ENCODE measurements around the gene ST6GALNAC2. TPM values are rescaled to one million over a fixed set of nuclear protein-coding genes. Genes with fewer than 3 reads are reported as not detected.
A peak's percentile ranks its signal among the peaks of the same experiment; 100 is the strongest.
"Not testable (repeated sequence)": the region's sequence is repeated elsewhere in the genome, so short reads cannot be mapped to it uniquely, and the experiment has no call there.

The ST6GALNAC2 gene
- total RNA-seq, 2 donors from 2014 or later, result 6.9 to 10.1 TPM

- intact Hi-C loops (cut with DNase I), result no loop called here
- 25% methylated on average over 18 of the region's 18 CpGs for WGBS, 2 donors
These were observed 37.8 kb upstream of the ST6GALNAC2 start for GRCh38 chr17:76623271-76624146.

DNA sequence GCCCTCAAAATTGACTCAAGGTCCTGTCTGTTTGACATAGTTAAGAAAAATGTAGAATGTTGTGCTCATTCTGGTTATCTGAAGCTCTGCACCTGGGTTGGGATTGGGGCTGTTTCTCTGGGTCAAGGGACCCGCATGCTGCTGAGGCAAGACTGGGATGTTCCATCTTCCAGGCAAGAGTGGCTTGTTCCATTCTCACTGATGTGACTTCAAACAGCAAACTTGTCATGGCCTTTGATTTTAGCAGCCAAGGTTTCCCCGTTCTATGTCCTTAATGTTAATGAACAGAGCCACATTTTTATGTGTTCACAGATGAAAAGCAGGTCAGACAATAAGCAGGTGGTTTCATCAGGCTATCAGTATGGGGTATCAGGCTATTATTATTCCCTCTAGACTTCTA lies 32.2 kb upstream of the ST6GALNAC2 start:
- DNase-seq, result no peak
- ATAC-seq, result no peak
- H3K27me3 ChIP-seq, result no peaks in the 10 kb centered on the region
- 75 to 81% methylated on average over 2 of the region's 2 CpGs for WGBS, 2 donors
- H3K36me3 ChIP-seq (replicated peaks in 1 of 2; ENCODE audit: insufficient read depth in 1 of 2, low read depth in 2 of 2), result no peaks in the 10 kb centered on the region
- no peak overlapping the region for H3K27ac ChIP-seq
- H3K4me3 ChIP-seq, result no peak overlapping the region
- intact Hi-C loops (cut with DNase I), result no loop called here
- H3K4me1 ChIP-seq, result no peaks in the 10 kb centered on the region
- no peaks in the 10 kb centered on the region for H3K9me3 ChIP-seq
- TF ChIP-seq CTCF (IDR thresholded peaks at IDR 0.05) (no peak), POLR2A (IDR thresholded peaks at IDR 0.05) (no peak)

More at GRCh38 chr17:76623271-76624146, 37.8 kb upstream of the ST6GALNAC2 start:
- H3K27me3 ChIP-seq, result no peaks in the 10 kb centered on the region
- peaks cover 3% of the 10 kb centered on the region for H3K4me1 ChIP-seq
- DNase-seq (peak; percentile 72 to 82 (median 76)), ATAC-seq (peak; percentile 93)
- H3K4me3 ChIP-seq, result no peak overlapping the region
- H3K36me3 ChIP-seq (replicated peaks in 1 of 2; ENCODE audit: insufficient read depth in 1 of 2, low read depth in 2 of 2), result no peaks in the 10 kb centered on the region
- no peaks in the 10 kb centered on the region for H3K9me3 ChIP-seq
- H3K27ac ChIP-seq, result peak overlapping the region in 1 of 4 donors; percentile 34
- TF ChIP-seq CTCF (IDR thresholded peaks at IDR 0.05) (peak; percentile 78 to 95 (median 88)), POLR2A (IDR thresholded peaks at IDR 0.05) (no peak)

- H3K4me3 ChIP-seq, result no peak overlapping the region
- H3K4me1 ChIP-seq, result no peaks in the 10 kb centered on the region
- TF ChIP-seq POLR2A (IDR thresholded peaks at IDR 0.05) (no peak), CTCF (IDR thresholded peaks at IDR 0.05) (no peak)
- H3K27ac ChIP-seq, result no peak overlapping the region
- DNase-seq (no peak), ATAC-seq (no peak)
- WGBS, 2 donors, result 91 to 93% methylated on average over 20 of the region's 28 CpGs
- H3K9me3 ChIP-seq, result no peaks in the 10 kb centered on the region
- no peaks in the 10 kb centered on the region for H3K27me3 ChIP-seq
- intact Hi-C loops (cut with DNase I), result no loop called here
- H3K36me3 ChIP-seq (replicated peaks in 1 of 2; ENCODE audit: insufficient read depth in 1 of 2, low read depth in 2 of 2), result no peaks in the 10 kb centered on the region
These were observed 29.4 kb upstream of the ST6GALNAC2 start for GRCh38 chr17:76614912-76615617.

GRCh38 chr17:76614064-76614759 lies 28.6 kb upstream of the ST6GALNAC2 start:
- DNase-seq; H3K27me3 ChIP-seq; H3K36me3 ChIP-seq (replicated peaks in 1 of 2; ENCODE audit: insufficient read depth in 1 of 2, low read depth in 2 of 2); H3K4me1 ChIP-seq; H3K4me3 ChIP-seq; ATAC-seq; intact Hi-C loops (cut with DNase I); H3K27ac ChIP-seq; H3K9me3 ChIP-seq: not testable (repeated sequence)
- 76 to 81% methylated on average over 13 of the region's 13 CpGs for WGBS, 2 donors
